Stimulated activated naive CD8-positive, alpha-beta T cell treated with anti-CD3 and anti-CD28 coated beads, Interleukin-15, amount 100 ng/mL, for 72 hours (primary cell): ENCODE measurements around the gene DST.

ENCODE experiments used
- ATAC-seq: fragments of 150-1000 bp; cut with Tn5 transposase; 2 replicates; pipeline ENCODE4 v1.10.0; 2021; ENCODE audit warnings: mild to moderate bottlenecking, moderate library complexity
- DNase-seq, 2 donors: peaks; one replicate each; pipeline ENCODE4 v3.0.0; 2021 to 2022
- H3K27ac Mint-ChIP-seq, 2 donors: one replicate each; pipeline ENCODE4 v1.8.0; 2022; ENCODE audit warnings: mild to moderate bottlenecking in 2 of 2, mixed read lengths in 2 of 2, moderate library complexity in 2 of 2
- H3K27me3 Mint-ChIP-seq: one replicate; pipeline ENCODE4 v1.8.0; 2022; ENCODE audit warnings: mixed read lengths
- H3K4me1 Mint-ChIP-seq: one replicate; pipeline ENCODE4 v1.8.0; 2022; ENCODE audit warnings: mild to moderate bottlenecking, mixed read lengths
- H3K4me3 Mint-ChIP-seq, 2 donors: one replicate each; pipeline ENCODE4 v1.8.0; 2022; ENCODE audit warnings: mild to moderate bottlenecking in 2 of 2, mixed read lengths in 2 of 2, moderate library complexity in 1 of 2
- H3K9me3 Mint-ChIP-seq, 2 donors: one replicate each; pipeline ENCODE4 v1.8.0; 2022; ENCODE audit warnings: mixed read lengths in 2 of 2

Gene DST

GRCh38 chr6:56642366-56643261, at the start of gene DST:
DST (minus strand) TSS chr6:56642889.
- ATAC-seq, result no peak
- H3K4me3 Mint-ChIP-seq, result no peak within 1 kb of the TSS
- no peak for DNase-seq
- no peaks in the 10 kb centered on the region for H3K9me3 Mint-ChIP-seq
- H3K27me3 Mint-ChIP-seq, result no peaks in the 10 kb centered on the region
- H3K4me1 Mint-ChIP-seq, result no peaks in the 10 kb centered on the region
- H3K27ac Mint-ChIP-seq, result no peak within 1 kb of the TSS

GRCh38 chr6:56691814-56692213, 49.1 kb upstream of the DST start:
- H3K9me3 Mint-ChIP-seq, result no peaks in the 10 kb centered on the region

GRCh38 chr6:56691286-56691595, 48.6 kb upstream of the DST start:
- Mint-ChIP-seq H3K4me1 (no peaks in the 10 kb centered on the region), H3K27ac (no peak overlapping the region), H3K27me3 (peaks cover 8% of the 10 kb centered on the region)

More at GRCh38 chr6:56691814-56692213, 49.1 kb upstream of the DST start:
- H3K4me3 Mint-ChIP-seq, result no peak overlapping the region
- H3K27me3 Mint-ChIP-seq, result peaks cover 8% of the 10 kb centered on the region
- H3K27ac Mint-ChIP-seq, result no peak overlapping the region
- ATAC-seq (no peak), DNase-seq (no peak)
- no peaks in the 10 kb centered on the region for H3K4me1 Mint-ChIP-seq

GRCh38 chr6:56690519-56691285, 48.0 kb upstream of the DST start:
- DNase-seq (no peak), ATAC-seq (no peak)
- Mint-ChIP-seq H3K9me3 (no peaks in the 10 kb centered on the region), H3K4me3 (no peak overlapping the region), H3K4me1 (no peaks in the 10 kb centered on the region), H3K27ac (no peak overlapping the region), H3K27me3 (peaks cover 8% of the 10 kb centered on the region)

More at GRCh38 chr6:56691286-56691595, 48.6 kb upstream of the DST start:
- H3K4me3 Mint-ChIP-seq, result no peak overlapping the region
- ATAC-seq (no peak), DNase-seq (no peak)
- H3K9me3 Mint-ChIP-seq, result no peaks in the 10 kb centered on the region

GRCh38 chr6:56689663-56690062, 47.0 kb upstream of the DST start:
- Mint-ChIP-seq H3K27me3 (peaks cover 8% of the 10 kb centered on the region), H3K4me1 (no peaks in the 10 kb centered on the region), H3K27ac (no peak overlapping the region), H3K4me3 (no peak overlapping the region), H3K9me3 (no peaks in the 10 kb centered on the region)
- no peak for DNase-seq
- ATAC-seq, result no peak

- ATAC-seq (no peak), DNase-seq (no peak)
- Mint-ChIP-seq H3K4me3 (no peak overlapping the region), H3K4me1 (no peaks in the 10 kb centered on the region), H3K27ac (no peak overlapping the region), H3K27me3 (peaks cover 8% of the 10 kb centered on the region), H3K9me3 (no peaks in the 10 kb centered on the region)
Observed at GRCh38 chr6:56689114-56689513, 46.4 kb upstream of the DST start.

- peaks cover 8% of the 10 kb centered on the region for H3K27me3 Mint-ChIP-seq
- H3K27ac Mint-ChIP-seq, result no peak overlapping the region
Observed at GRCh38 chr6:56688521-56688920, 45.8 kb upstream of the DST start.

GRCh38 chr6:56687551-56687950, 44.9 kb upstream of the DST start:
- H3K4me1 Mint-ChIP-seq, result no peaks in the 10 kb centered on the region
- no peak overlapping the region for H3K4me3 Mint-ChIP-seq
- ATAC-seq (no peak), DNase-seq (no peak)
- H3K27me3 Mint-ChIP-seq, result no peaks in the 10 kb centered on the region
- H3K27ac Mint-ChIP-seq, result no peak overlapping the region
- no peaks in the 10 kb centered on the region for H3K9me3 Mint-ChIP-seq

More at GRCh38 chr6:56688521-56688920, 45.8 kb upstream of the DST start:
- H3K4me1 Mint-ChIP-seq, result no peaks in the 10 kb centered on the region
- DNase-seq (no peak), ATAC-seq (no peak)
- no peak overlapping the region for H3K4me3 Mint-ChIP-seq
- no peaks in the 10 kb centered on the region for H3K9me3 Mint-ChIP-seq

GRCh38 chr6:56686429-56686828, 43.7 kb upstream of the DST start:
- no peaks in the 10 kb centered on the region for H3K4me1 Mint-ChIP-seq
- H3K4me3 Mint-ChIP-seq, result no peak overlapping the region
- no peaks in the 10 kb centered on the region for H3K9me3 Mint-ChIP-seq
- no peak overlapping the region for H3K27ac Mint-ChIP-seq
- ATAC-seq (no peak), DNase-seq (no peak)
- H3K27me3 Mint-ChIP-seq, result no peaks in the 10 kb centered on the region

GRCh38 chr6:56685994-56686393, 43.3 kb upstream of the DST start:
- no peaks in the 10 kb centered on the region for H3K27me3 Mint-ChIP-seq
- ATAC-seq, result no peak
- H3K4me1 Mint-ChIP-seq, result no peaks in the 10 kb centered on the region
- DNase-seq, result no peak
- H3K4me3 Mint-ChIP-seq, result no peak overlapping the region
- H3K9me3 Mint-ChIP-seq, result no peaks in the 10 kb centered on the region
- no peak overlapping the region for H3K27ac Mint-ChIP-seq

- no peaks in the 10 kb centered on the region for H3K27me3 Mint-ChIP-seq
- H3K9me3 Mint-ChIP-seq, result no peaks in the 10 kb centered on the region
- H3K4me3 Mint-ChIP-seq, result no peak overlapping the region
Observed at GRCh38 chr6:56685102-56685733, 42.5 kb upstream of the DST start.

GRCh38 chr6:56684342-56685101, 41.8 kb upstream of the DST start:
- Mint-ChIP-seq H3K9me3 (no peaks in the 10 kb centered on the region), H3K4me1 (no peaks in the 10 kb centered on the region)

More at GRCh38 chr6:56685102-56685733, 42.5 kb upstream of the DST start:
- H3K27ac Mint-ChIP-seq, result no peak overlapping the region
- ATAC-seq (no peak), DNase-seq (no peak)
- H3K4me1 Mint-ChIP-seq, result no peaks in the 10 kb centered on the region

GRCh38 chr6:56683882-56684281, 41.2 kb upstream of the DST start:
- Mint-ChIP-seq H3K4me1 (no peaks in the 10 kb centered on the region), H3K4me3 (no peak overlapping the region), H3K27ac (no peak overlapping the region), H3K27me3 (no peaks in the 10 kb centered on the region), H3K9me3 (no peaks in the 10 kb centered on the region)
- ATAC-seq (no peak), DNase-seq (no peak)

More at GRCh38 chr6:56684342-56685101, 41.8 kb upstream of the DST start:
- H3K4me3 Mint-ChIP-seq, result no peak overlapping the region
- H3K27ac Mint-ChIP-seq, result no peak overlapping the region
- no peaks in the 10 kb centered on the region for H3K27me3 Mint-ChIP-seq
- ATAC-seq (no peak), DNase-seq (no peak)

- H3K27me3 Mint-ChIP-seq, result no peaks in the 10 kb centered on the region
- ATAC-seq, result no peak
- H3K4me1 Mint-ChIP-seq, result no peaks in the 10 kb centered on the region
- H3K27ac Mint-ChIP-seq, result no peak overlapping the region
- H3K4me3 Mint-ChIP-seq, result no peak overlapping the region
- no peak for DNase-seq
- no peaks in the 10 kb centered on the region for H3K9me3 Mint-ChIP-seq
Observed at GRCh38 chr6:56682635-56683034, 39.9 kb upstream of the DST start.

GRCh38 chr6:56677559-56677958, 34.9 kb upstream of the DST start:
- ATAC-seq, result no peak
- Mint-ChIP-seq H3K9me3 (no peaks in the 10 kb centered on the region), H3K27ac (no peak overlapping the region), H3K27me3 (no peaks in the 10 kb centered on the region), H3K4me1 (no peaks in the 10 kb centered on the region), H3K4me3 (no peak overlapping the region)
- DNase-seq, result no peak
